OCI-LY7 (cell line): ENCODE measurements around the gene ANKRD11. TPM values are rescaled to one million over a fixed set of nuclear protein-coding genes. Genes with fewer than 3 reads are reported as not detected.
"Not testable (repeated sequence)": the region's sequence is repeated elsewhere in the genome, so short reads cannot be mapped to it uniquely, and the experiment has no call there.

Experiments
- BruUV-seq: library from RNA; stranded (reverse); fragments of 400-500 nt; replicated peaks from 2 replicates; lab custom pipeline; 2021; lab: Mats Ljungman, UMichigan
- CTCF ChIA-PET: fragments of 300-600 bp; sonication (Branson Sonifier 250); formaldehyde crosslinking; loops from one replicate; lab custom pipeline; 2022; ENCODE audit warnings: antibody characterized with exemption; ENCODE audit not compliant: unreplicated experiment; lab: Charles Lee
- POLR2A ChIA-PET: fragments of 300-600 bp; sonication (Branson Sonifier 250); formaldehyde crosslinking; loops from one replicate; lab custom pipeline; 2022; ENCODE audit warnings: antibody characterized with exemption; lab: Charles Lee
- DNase-seq: peaks from one replicate; pipeline ENCODE4 v3.0.0-alpha.2; 2015; ENCODE audit warnings: low spot score
- H2AFZ ChIP-seq: fragments of 200-600 bp; sonication (generic), shearing (Covaris generic); 2 replicates; pipeline ENCODE4 v1.6.1; 2014; ENCODE audit warnings: mild to moderate bottlenecking, antibody characterized with exemption, low read length, moderate library complexity
- H3K27ac ChIP-seq: fragments of 200-600 bp; sonication (generic); 2 replicates; pipeline ENCODE4 v1.5.1; 2014; ENCODE audit warnings: mixed run types, low read depth, mild to moderate bottlenecking, moderate library complexity, low read length, inconsistent platforms; ENCODE audit not compliant: poor library complexity, severe bottlenecking
- H3K36me3 ChIP-seq: fragments of 200-600 bp; sonication (generic); 2 replicates; pipeline ENCODE4 v1.6.1; 2014; ENCODE audit warnings: mild to moderate bottlenecking, antibody characterized with exemption, low read length, moderate library complexity, mixed read lengths; ENCODE audit not compliant: insufficient read depth
- H3K4me1 ChIP-seq: fragments of 200-600 bp; sonication (generic); 2 replicates; pipeline ENCODE4 v1.5.1; 2014; ENCODE audit warnings: mild to moderate bottlenecking, low read length; ENCODE audit not compliant: insufficient read depth, poor library complexity, severe bottlenecking
- H3K4me2 ChIP-seq: fragments of 200-600 bp; sonication (generic); 2 replicates; pipeline ENCODE4 v1.6.1; 2014; ENCODE audit warnings: mild to moderate bottlenecking, low read length
- H3K4me3 ChIP-seq: fragments of 200-600 bp; sonication (generic); 2 replicates; pipeline ENCODE4 v1.5.1; 2014; ENCODE audit warnings: mild to moderate bottlenecking, low read depth, low read length; ENCODE audit not compliant: poor library complexity, severe bottlenecking
- H3K79me2 ChIP-seq: fragments of 200-600 bp; sonication (generic); 2 replicates; pipeline ENCODE4 v1.6.1; 2016; ENCODE audit warnings: low read depth, mild to moderate bottlenecking, low read length, moderate library complexity, mixed read lengths; ENCODE audit not compliant: insufficient read depth
- H3K9me2 ChIP-seq: fragments of 200-600 bp; sonication (generic); 2 replicates; pipeline ENCODE4 v1.6.1; 2016; ENCODE audit warnings: mild to moderate bottlenecking, low read length, mixed read lengths; ENCODE audit not compliant: insufficient read depth
- H3K9me3 ChIP-seq: fragments of 200-600 bp; sonication (generic); 2 replicates; pipeline ENCODE4 v1.6.1; 2014; ENCODE audit warnings: mild to moderate bottlenecking, mixed run types, low read length, mixed read lengths
- H4K20me1 ChIP-seq: fragments of 200-600 bp; sonication (generic); 2 replicates; pipeline ENCODE4 v1.6.1; 2014; ENCODE audit warnings: mild to moderate bottlenecking, antibody characterized with exemption, low read length, moderate library complexity, mixed read lengths; ENCODE audit not compliant: insufficient read depth
- CTCF ChIP-seq: fragments of 200-600 bp; sonication (generic); conservative IDR thresholded peaks from 2 replicates; pipeline ENCODE4 v1.5.1; 2014; ENCODE audit warnings: mild to moderate bottlenecking, antibody characterized with exemption, low read length, moderate library complexity, mixed read lengths
- EZH2phosphoT487 ChIP-seq: fragments of 200-600 bp; sonication (generic); IDR thresholded peaks from 2 replicates; pipeline ENCODE4 v1.6.1; 2018; ENCODE audit warnings: low read depth, borderline replicate concordance, mild to moderate bottlenecking, mixed run types, antibody characterized with exemption, low read length, moderate library complexity, mixed read lengths
- intact Hi-C: fragments of 100-400 bp; cut with micrococcal nuclease; formaldehyde crosslinking; loops from one replicate; pipeline ENCODE4 v1.10.0; 2022; ENCODE audit not compliant: unreplicated experiment
- total RNA-seq, 2 experiments: library from RNA; depleted of rRNA in 1 of 2; stranded (reverse); fragments of >200 nt in 1 of 2; shearing (Covaris generic) in 1 of 2; gene quantifications; 2 replicates each; pipeline ENCODE4 v1.2.3, GENCODE V29; 2014 to 2022

ANKRD11 gene
- total RNA-seq, 2 experiments from 2014 or later: 89.1 to 251 TPM

GRCh38 chr16:89436366-89436765 is 54.0 kb downstream of the ANKRD11 start:
- H3K4me1 ChIP-seq: no peaks in the 10 kb centered on the region
- TF ChIP-seq EZH2phosphoT487 (no peak), CTCF (no peak)
- ChIA-PET CTCF (no interaction called here), POLR2A (interaction anchor here (0.6 kb wide), 1 partner anchor 70 kb away, joined by 4 read pairs; no protein-coding TSS in a partner anchor)
- H3K27ac ChIP-seq: no peak overlapping the region
- H3K4me2 ChIP-seq: no peak overlapping the region
- BruUV-seq: no TSS peak
- H3K36me3 ChIP-seq: peaks cover 80% of the 10 kb centered on the region
- H3K4me3 ChIP-seq: no peak overlapping the region
- peaks cover 22% of the 10 kb centered on the region for H4K20me1 ChIP-seq
- no peak for DNase-seq
- no peak overlapping the region for H2AFZ ChIP-seq
- peaks cover 100% of the 10 kb centered on the region for H3K79me2 ChIP-seq
- intact Hi-C loops: no loop called here
- H3K9me2 ChIP-seq: no peaks in the 10 kb centered on the region
- no peaks in the 10 kb centered on the region for H3K9me3 ChIP-seq

GRCh38 chr16:89435059-89435458 is 55.3 kb downstream of the ANKRD11 start:
- intact Hi-C loops, BruUV-seq, H3K27ac ChIP-seq, H3K9me2 ChIP-seq, H3K9me3 ChIP-seq, H2AFZ ChIP-seq, DNase-seq, H3K4me2 ChIP-seq, H3K4me3 ChIP-seq, H3K4me1 ChIP-seq: not testable (repeated sequence)
- Histone ChIP-seq H3K36me3 (peaks cover 83% of the 10 kb centered on the region), H3K79me2 (peaks cover 97% of the 10 kb centered on the region), H4K20me1 (peaks cover 18% of the 10 kb centered on the region)
- CTCF ChIA-PET: interaction anchor here (1.4 kb wide), 1 partner anchor 10 kb away, joined by 8 read pairs; no protein-coding TSS in a partner anchor
- POLR2A ChIA-PET: interaction anchor here (0.6 to 0.7 kb wide), 2 partner anchors 11 to 12 kb away, joined by 3 read pairs; no protein-coding TSS in a partner anchor

- Histone ChIP-seq H4K20me1 (peaks cover 13% of the 10 kb centered on the region), H3K36me3 (peaks cover 78% of the 10 kb centered on the region), H3K79me2 (peaks cover 92% of the 10 kb centered on the region), H3K4me3 (no peak overlapping the region), H3K4me2 (no peak overlapping the region), H3K9me2 (no peaks in the 10 kb centered on the region), H3K9me3 (no peaks in the 10 kb centered on the region), H2AFZ (no peak overlapping the region), H3K27ac (no peak overlapping the region), H3K4me1 (no peaks in the 10 kb centered on the region)
- no peak for DNase-seq
- intact Hi-C loops: no loop called here
- no peak for TF ChIP-seq EZH2phosphoT487
- no peak for TF ChIP-seq CTCF
- BruUV-seq: no TSS peak
- ChIA-PET CTCF (interaction anchor here (1.4 kb wide), 1 partner anchor 11 kb away, joined by 8 read pairs; no protein-coding TSS in a partner anchor), POLR2A (no interaction called here)
Observed at GRCh38 chr16:89434490-89434889, 55.9 kb downstream of the ANKRD11 start.

- H4K20me1 ChIP-seq, BruUV-seq, DNase-seq, CTCF ChIA-PET, H3K27ac ChIP-seq, intact Hi-C loops, H3K4me1 ChIP-seq, H2AFZ ChIP-seq, H3K4me2 ChIP-seq, H3K4me3 ChIP-seq, H3K9me3 ChIP-seq, H3K9me2 ChIP-seq: not testable (repeated sequence)
- POLR2A ChIA-PET: interaction anchor here (0.7 kb wide), 1 partner anchor 11 kb away, joined by 4 read pairs; no protein-coding TSS in a partner anchor
- Histone ChIP-seq H3K36me3 (peaks cover 68% of the 10 kb centered on the region), H3K79me2 (peaks cover 86% of the 10 kb centered on the region)
Observed at GRCh38 chr16:89433363-89433984, 56.9 kb downstream of the ANKRD11 start.
